CD4-positive, alpha-beta T cell treated with Interferon gamma for 1 hour (primary cell): Measurements from ENCODE around the gene TEPSIN.
"Not testable (repeated sequence)": the region's sequence is repeated elsewhere in the genome, so short reads cannot be mapped to it uniquely, and the experiment has no call there.

Experiments
- DNase-seq: peaks from one replicate; pipeline ENCODE4 v3.0.0-alpha.2; 2020

The TEPSIN gene

DNA sequence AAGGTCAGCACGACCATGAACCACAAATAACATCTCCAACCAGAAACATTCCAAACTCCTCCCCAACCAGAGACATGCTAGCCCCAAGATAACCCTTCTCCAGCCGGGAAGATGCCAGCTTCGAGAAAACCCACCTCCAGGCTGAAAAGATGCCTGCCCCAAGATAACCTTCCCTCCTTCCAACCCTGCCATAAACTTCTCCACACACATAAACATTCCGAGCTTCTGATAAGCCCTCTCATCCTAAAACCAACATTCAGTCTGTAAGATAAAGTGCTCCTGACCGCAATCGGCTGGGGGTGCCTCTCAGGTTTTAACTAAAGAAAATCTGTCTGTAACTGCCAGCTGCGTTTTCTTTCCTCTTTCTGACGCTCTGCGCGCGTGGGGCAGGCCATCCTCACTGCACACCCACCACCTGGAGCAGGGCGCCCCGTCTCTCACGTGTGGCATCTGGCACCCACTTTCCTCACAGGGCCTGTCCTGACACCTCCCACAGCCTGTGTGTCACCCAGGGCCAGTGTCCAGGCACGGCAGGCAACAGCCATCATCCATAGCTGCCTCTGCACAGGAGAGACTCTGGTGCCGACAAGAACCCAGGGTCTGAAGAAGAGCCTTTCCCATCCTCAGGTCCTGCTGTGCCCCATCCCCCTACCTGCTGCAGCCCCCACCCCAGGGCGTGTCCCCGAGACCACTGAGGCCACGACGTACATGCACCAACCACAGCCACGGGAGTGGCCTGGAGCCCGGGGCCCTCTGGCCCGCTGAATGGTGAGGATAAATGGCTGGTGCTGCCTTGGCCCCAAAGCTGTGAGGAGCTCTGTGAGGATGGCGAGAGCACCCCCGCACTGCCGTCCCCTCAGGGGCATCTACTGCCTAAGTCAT lies 3.7 kb downstream of the TEPSIN start:
- DNase-seq: no peak

DNA sequence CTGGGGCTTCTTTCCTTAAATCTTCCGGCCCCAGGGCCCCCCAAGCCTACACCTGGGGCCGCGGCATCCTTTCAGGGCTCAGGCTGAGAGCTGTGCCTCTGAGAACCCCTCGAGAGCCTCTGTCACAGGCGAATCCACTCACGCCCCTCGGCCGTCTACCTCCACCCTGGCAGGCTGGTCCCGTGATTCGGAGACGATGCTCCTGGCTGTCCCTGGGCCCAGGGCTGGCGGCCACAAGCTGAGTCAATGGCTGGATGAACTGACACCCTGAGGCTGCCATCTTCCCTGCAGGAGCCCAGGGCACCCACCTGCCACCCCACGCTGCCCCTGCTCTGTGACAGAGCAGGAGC lies 4.4 kb downstream of the TEPSIN start:
- no peak for DNase-seq

DNA sequence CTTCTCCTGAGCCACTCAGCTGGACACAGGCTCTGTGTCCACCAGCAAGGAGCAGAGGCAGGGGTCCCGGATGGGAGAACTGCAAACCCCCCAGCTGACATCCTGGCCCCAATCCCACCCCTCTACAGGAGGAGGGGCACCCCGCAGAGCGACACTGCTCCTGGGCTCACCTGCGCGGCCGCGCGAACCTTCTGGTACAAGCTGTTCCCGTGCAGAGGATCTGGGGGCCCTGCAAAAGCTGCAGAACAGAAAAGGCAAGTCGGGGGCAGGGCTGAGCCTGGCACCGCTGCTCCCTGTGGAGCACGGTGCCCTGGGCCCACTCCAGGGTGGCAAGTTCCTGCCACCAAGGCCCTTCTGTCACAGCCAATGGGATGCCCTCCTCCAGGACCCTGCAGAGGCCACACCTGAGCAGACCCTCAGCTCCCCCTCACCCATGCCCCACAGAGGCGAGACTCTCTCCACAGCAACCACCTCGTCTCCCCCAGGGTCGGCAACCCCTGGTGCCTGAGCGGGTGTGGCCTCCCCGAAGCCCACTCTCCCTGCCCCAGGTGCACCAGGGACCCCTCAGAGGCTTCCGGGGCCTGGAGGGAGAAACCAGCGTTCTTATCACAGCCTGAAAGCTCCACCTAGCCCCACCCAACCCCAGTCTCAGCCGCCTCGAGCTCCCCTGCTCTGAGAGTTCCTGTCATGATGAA lies 4.9 kb downstream of the TEPSIN start:
- DNase-seq: no peak

DNA sequence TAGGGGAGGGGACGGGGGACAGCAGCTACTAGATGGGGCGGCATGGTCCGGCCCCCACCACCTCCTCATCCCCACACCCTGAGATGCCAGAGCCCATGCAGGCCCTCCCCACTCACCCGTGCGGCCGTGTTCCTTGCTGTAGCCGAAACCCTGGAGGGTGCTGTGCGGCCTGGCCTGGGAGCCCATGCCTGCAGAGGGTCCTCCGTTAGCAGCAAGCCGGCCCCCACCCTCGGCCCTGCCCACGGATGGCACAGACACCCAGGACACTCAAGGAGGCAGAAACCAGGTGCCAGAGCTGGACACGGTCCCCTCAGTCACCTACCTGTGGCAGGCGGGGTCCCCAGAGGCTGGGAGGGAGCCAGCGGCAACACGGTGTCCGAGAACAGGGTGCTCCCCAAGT lies 5.5 kb downstream of the TEPSIN start:
- no peak for DNase-seq

DNA sequence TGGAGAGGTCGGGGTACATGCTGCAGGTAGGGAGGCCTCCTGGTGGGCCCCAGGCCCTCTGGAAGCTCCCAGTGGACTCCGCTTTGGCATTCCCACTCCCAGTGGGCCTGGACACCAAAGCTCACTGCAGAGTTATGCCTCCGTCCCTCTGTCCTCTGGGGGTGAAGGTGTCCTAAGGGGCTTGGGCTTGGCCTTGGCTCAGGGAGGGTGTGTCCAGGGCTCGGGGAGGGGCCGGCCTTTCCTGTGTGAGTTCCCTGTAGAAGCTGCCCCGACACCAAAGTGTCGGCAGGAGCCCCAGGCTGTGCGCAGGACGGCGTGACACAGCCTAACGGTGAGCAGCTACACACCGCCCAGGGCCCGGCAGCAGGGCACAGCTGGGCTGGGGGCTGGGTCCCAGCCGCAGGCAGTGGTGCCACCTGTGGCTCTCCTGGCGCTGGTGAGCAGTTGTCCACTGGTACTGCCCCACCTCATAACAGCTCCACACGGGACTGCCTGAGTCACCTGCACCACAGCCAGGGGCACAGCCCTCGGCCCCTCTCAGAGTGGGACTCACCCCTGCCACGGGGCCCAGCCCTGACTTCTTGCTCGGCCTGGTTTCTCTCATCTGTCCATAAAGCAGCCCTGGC lies 6.1 kb downstream of the TEPSIN start:
- DNase-seq: no peak

DNA sequence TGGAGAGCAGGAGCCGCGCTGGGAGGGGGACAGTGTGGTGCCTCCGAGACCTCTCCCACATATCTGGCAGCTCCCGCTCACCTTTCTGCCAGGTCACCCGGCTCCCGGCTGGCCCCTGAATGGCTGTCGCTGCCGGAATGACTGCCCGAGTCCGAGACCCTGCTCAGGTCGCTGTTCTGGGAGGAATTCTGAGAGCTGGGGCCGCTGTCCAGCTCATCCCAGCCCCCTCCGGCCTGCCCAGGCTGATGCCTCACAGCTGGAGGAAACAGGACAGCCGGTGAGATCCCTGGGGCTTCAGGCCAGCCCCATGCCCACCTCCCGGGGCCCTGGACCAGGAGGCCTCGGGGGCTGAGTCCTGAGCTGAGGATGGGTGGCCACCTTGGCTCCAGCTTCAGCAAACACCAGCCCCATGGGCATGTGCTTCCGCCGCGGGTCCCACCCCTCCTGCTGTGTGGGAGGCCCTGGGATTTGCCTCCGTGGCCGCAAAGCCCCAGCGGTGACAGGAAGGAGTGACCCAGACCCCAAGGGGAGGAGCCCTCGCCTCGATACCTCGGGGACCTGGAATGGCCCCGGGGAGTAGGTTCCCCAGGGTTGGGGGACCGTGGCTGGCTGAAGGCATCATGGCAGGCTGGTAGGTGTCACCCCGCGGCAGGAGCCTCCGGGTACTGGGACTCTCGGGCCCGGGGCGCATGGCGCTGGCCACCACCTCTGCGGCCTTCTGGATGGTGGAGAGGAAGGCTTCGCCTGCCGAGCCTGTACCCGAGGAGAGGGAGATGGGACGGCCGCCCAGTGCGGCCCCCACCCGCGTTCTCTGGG lies 6.9 kb downstream of the TEPSIN start:
- DNase-seq: no peak

DNA sequence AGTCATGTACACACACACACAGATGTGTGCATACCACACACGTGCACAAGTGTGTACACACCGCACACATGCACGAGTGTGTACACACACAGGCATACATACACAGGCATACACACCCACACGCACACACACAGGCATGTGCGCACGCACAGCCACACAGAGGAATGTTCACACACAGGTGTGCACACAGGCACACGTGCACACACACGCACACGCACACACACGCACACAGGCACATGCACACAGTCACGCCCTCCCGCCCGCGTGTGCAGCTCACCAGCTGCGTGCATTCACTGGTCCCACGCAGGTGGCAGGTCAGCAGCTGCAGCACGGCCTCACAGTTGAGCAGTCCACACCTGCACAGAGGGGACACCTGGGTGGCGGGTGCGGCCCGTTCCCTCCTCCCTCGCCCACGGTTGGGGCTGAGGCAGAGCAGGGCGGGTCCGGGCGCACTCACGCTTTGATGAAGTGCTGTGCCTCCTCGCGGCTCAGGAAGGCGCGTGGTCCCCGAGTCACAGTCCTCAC lies 7.7 kb downstream of the TEPSIN start:
- no peak for DNase-seq

DNA sequence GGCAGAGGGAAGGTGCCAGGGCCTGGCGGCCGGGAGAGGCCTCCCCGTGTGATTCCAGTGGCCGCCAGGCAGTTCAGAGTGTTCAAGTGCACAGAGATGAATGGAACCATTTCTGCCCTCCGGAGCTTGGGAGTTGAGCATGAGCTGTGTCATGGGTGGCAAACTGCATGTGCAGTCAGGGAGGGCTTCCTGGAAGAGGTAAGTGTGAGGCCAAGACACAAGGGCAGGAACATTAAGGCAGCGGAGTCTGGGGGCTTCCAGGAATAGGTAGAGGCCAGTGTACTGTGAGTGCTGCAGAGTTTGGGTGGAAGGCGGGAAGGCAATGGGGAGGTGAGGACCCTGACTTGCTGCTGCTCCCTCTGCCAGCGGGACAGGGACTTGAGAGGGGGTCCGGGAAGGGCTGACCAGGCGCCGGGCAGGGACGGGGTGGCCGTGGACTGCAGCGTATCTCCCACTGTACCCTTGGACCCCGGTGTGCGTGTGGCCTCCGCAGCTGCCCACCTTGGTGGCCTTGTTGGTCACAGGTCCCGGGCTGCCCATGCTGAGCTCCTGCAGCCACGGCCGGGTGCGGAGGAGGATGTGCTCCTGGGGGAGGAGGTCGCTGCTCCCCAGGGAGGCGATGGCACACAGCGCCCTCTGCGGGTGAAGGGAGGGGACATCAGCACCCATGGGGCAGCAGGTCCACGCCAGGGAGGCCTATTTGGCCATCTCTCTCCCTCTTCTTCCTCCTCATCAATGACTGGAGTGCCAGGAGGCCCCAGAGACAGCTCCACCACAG lies 8.6 kb downstream of the TEPSIN start:
- DNase-seq: no peak

DNA sequence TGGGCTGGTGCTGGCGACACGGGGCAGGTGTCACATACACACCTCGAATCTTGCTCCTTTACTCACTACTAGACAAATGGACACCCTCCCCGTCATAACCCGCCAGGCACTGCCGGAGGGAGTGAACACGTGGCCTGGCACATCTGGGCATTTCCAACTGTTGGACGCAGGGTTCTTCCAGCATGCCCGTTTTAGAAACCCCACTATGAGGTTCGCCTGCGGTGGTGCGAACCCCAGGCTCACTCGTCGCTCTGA lies 9.3 kb downstream of the TEPSIN start:
- DNase-seq: no peak

DNA sequence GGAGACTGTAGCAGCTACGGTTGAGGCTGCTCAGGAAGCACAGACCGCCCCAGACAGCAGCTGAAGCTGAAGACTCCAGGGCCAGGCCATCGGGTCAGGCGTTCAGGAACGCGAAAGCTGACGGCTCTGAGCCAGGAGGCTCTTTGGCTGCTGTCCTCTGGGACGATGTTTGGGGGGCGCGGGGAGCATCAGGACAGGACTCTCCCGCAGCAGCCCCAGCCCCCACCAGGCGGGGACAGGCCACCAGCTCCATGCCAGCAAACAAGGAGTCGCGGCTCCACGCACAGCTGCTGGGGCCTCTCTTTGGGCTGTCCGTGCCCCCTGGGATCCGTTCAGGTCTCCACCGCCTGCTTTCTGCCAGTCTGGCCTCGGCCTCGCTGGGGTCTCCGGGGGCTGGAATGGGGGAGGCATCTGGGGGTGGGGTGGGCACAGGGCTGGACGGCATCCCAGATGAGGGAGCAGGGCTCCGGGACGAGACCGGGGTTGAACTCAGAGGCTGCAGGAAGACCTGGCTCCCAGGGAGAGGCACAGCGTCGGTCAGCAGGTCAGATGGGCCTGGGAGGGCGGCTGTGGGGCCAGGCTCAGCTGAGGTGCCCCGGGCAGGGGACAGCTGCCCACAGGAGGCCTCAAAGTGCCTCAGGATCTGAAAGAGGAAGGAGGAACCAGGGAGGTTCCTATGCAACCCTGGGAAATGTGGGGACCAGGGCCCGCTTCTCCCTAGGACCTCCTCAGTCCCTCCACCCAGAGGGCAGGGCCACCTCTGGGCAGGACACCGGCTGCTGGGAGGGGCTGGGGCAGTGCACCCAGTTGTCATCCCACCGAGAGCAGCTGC lies 9.8 kb downstream of the TEPSIN start:
- no peak for DNase-seq

DNA sequence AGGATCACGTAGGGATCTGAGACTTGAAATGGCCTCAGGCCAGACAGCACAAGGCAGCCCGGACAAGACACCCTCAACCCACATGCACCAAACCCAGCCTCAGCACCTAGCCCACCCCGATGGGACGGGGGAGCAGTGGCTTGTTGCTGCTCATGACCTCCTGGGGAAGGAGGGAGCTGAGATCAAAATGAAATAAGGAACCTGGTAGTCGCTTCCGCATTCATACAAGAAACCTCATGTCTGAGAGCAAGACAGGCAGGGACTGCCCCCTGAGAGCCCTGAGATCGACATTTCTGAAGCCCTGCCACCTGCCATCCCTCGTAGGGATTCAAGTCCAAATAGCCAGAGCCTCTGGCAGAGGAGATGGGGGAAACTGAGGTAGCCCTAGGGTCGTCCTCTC lies 10.4 kb downstream of the TEPSIN start:
- peak; percentile 25 for DNase-seq

DNA sequence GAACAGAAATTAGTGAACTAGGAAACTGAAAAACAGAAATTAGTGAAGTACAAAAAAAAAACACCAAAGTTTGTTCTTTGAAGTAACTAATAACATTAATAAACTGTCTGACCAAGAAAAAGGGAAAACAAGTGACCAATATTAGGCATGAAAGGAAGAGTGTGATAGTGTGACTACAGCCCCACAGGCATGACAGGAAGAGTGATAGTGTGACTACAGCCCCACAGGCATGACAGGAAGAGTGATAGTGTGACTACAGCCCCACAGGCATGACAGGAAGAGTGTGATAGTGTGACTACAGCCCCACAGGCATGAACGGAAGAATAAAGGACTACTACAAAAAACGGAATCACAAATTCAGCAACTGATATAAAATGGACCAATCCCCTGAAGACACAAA lies 11.2 kb downstream of the TEPSIN start:
- DNase-seq: not testable (repeated sequence)

DNA sequence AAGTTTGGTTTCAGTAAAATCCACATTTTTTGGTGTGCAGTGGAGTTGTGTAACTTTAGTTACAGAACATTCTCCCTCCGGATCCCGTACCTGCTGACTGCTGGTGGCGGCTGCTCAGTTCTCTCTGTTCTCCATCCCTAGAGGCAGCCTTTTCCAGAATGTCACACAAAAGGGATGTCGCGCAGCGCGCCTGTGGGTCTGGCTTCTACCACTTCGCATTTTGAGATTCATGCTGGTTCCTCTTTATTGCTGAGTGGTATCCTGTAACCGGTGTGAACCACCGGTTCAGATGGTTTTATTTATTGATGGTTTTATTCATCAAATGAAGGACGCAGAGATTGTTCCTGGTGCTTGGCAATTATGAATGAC lies 15.1 kb downstream of the TEPSIN start:
- peak; percentile 23 for DNase-seq

DNA sequence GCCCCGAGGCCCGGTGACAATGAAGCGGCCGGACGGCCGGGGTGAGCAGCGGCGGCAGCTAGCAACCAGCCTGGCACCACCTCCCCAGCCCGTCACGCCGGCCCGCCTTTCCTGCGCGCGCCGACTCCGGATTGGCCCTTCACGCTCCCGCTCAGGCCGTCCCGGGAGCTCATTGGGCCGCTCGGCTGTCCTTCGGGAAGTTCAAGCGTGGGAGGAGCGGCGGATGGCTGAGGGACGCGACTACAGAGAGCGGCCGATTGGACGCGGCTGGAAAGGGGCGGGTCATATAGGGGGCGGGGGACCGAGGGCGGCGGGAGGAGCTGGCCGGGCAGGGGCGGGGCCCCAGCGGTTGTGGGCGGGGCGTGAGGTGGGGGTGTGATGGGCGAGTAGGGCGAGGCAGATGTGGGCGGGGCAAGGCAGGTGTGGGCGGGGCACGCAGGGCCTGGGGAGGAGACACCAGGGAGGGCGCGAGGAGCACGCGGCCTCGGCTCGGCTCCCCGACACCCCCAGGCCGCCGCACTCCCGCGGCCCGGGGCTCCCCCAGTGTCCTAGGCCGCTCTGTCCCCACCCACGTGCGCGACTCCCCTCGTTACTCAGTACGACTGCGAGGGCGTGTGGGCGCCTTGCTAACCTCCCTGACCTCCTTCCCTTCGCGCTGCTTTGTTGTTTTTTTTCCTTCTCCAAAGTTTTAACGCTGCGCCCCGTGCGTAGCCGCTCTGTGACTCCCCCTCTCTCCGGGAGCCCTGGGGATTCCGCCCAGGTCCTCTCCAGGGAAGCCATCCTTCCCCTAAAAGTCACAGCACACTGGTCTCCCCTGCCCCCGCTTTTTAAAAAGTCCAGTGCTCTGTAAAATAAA lies 15.7 kb downstream of the TEPSIN start, which contains the start of gene CEP131:
Gene CEP131, minus strand, starts transcription at position 60 of the 856 bp plus-strand sequence. CDS start 2,909 bp downstream, outside the sequence.
- DNase-seq: peak; percentile 99

DNA sequence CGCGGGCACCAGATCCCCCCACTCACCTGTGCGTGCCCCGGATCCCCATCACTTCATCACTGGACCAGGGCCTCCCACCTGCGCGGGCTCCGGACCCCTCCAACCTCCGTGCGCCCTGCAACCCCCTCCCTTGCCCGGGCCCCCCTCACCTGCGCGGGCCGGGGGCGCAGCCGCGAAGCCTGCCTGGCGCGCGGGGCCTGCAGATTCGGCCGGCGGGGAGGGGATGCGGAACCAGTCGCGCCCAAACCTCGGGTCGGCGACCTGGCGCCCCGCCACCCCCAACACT lies 16.3 kb downstream of the TEPSIN start:
- DNase-seq: no peak

DNA sequence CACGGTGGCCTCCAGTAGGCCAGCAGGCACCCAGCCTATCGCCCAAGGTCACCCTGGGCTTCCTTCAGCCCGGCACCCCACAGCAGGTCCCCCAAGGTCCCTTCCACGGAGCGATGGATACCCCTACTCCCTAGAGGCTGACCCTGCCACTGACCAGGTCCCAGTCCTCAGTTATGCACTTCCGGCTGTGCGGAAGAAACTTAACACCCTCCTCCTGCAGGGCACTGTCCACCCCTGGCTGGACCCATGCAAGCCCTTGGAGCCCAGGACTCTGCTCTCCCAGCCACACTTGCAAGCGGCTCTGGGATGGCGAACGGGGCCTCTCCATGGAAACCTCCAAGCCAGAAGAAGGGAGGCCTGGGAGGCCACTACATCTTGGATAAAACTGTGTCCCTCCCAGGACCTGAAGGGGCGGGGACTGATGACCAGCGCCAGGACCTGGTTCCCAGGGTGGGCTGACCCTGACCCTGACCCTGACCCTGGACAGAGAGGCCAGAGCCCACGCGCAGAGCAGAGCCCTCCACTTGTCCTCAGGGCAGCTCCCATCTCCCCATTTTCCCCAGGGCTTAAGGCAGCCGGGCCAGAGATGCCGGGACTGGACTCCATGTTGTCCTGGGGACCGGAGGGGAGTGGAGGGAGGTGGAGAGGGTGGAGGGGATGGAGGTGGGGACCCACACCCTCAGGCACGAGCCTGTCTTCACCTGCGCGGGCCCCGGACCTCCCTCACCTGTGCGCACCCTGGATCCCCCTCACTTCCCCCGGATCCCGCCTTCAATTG lies 16.8 kb downstream of the TEPSIN start:
- DNase-seq: no peak

DNA sequence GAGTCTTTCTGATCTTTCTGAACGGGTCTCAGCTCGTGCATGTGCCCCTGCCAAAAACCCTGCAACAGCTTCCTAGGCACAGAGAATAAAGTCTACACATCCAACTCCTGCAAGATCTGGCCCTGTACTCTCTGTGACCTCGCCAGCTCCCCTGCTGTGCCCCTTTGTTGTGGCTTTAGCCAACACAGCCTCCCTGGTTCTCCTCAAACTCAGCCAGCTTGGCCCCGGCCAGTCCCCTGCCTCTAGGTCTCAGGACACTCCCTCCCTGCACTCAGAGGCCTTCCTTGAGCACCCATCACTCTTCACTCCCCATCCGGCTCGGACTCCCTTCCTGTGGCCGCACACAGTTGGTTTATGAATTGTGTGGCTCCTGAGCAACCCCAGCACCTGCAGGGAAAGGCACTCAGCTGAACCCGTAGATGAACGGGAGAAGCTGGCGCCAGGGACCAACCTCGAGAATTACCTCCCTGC lies 17.4 kb downstream of the TEPSIN start:
- DNase-seq: no peak

DNA sequence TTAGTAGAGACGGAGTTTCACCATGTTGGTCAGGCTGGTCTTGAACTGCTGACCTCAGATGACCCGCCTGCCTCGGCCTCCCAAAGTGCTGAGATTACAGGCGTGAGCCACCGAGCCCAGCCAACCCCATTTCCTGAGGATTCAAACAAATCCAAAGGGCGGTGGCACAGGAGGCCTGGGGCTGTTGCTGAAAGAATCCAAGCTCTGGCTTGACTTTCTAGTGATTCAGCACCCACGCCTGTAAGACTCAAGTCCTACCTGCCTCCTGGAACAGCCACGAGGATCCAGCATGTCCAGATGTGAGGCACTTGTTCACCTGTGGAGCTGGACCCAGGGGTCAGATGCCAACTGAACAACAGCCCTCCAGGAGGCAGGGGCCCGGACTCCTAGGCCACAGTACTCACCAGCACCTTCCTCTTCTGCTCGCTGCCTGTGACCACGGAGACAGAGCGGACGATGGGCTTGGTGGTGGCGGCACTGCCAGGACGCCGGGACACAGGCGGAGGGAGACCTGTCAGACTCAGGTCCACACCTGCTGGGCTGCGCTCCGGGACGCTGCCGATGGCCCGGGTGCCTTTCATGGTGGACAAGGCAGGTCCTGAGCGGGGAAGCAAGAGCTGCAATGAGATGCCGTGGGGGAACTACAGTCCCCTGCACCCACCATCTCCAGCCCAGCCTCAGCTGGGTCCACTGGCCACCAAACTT lies 19.2 kb downstream of the TEPSIN start:
- no peak for DNase-seq

DNA sequence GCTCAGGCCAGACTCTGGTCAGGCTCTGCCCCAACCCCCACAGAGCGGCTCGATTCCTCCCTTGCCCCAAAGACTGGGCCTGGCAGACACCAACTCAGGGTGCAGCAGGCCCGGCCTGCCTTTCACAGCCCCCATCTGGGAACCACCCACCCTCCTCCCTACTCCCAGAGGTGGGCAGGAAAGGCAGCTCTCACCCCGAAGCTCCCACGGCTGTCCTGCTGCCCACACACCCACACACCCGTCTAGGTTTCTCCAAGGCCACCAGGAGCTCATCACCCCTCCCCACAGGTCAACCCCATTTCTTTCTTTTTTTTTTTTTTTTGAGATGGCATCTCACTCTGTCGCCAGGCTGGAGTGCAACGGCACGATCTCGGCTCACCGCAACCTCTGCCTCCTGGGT lies 19.9 kb downstream of the TEPSIN start:
- DNase-seq: no peak
